Uterus (tissue), 4 donors: ENCODE data around the gene BRS3. TPM values are rescaled to one million over a fixed set of nuclear protein-coding genes. Genes with fewer than 3 reads are reported as not detected.

ENCODE experiments used
- DNase-seq, 2 donors: peaks; one replicate each; pipeline ENCODE4 v3.0.0-alpha.2; 2019 to 2020
- H3K27ac ChIP-seq, 2 donors: fragments of 200-600 bp; sonication (generic); 1 replicate in 1 of 2; 2 replicates in 1 of 2; pipeline ENCODE4 v1.5.1; 2016 to 2018
- H3K27me3 ChIP-seq, 2 donors: fragments of 200-600 bp; sonication (generic); one replicate each; pipeline ENCODE4 v1.5.1; 2018 to 2019; ENCODE audit warnings: control low read depth in 1 of 2
- H3K36me3 ChIP-seq, 2 donors: fragments of 200-600 bp; sonication (generic); one replicate each; pipeline ENCODE4 v1.5.1; 2019; ENCODE audit warnings: control low read depth in 1 of 2
- H3K4me1 ChIP-seq, 2 donors: fragments of 200-600 bp; sonication (generic); one replicate each; pipeline ENCODE4 v1.5.1; 2018 to 2019; ENCODE audit warnings: control low read depth in 1 of 2
- H3K4me3 ChIP-seq, 2 donors: fragments of 200-600 bp; sonication (generic); 1 replicate in 1 of 2; 2 replicates in 1 of 2; pipeline ENCODE4 v1.5.1; 2018 to 2019; ENCODE audit warnings: mild to moderate bottlenecking in 1 of 2
- H3K9me3 ChIP-seq, 2 donors: fragments of 200-600 bp; sonication (generic); one replicate each; pipeline ENCODE4 v1.5.1; 2019; ENCODE audit warnings: control low read depth in 1 of 2
- CTCF ChIP-seq, 4 experiments: fragments of 200-600 bp in 2 of 4; fragments of 450-650 bp in 2 of 4; sonication (generic) in 2 of 4; IDR thresholded peaks; one replicate each; pipeline ENCODE4 v1.5.1; 2016 to 2019; ENCODE audit warnings: antibody characterized with exemption in 4 of 4, mild to moderate bottlenecking in 2 of 4, moderate library complexity in 1 of 4
- POLR2A ChIP-seq, 2 donors: fragments of 450-650 bp; IDR thresholded peaks; one replicate each; pipeline ENCODE4 v1.6.1; 2016; ENCODE audit warnings: antibody characterized with exemption in 2 of 2, mild to moderate bottlenecking in 1 of 2, moderate library complexity in 1 of 2
- intact Hi-C: fragments of 100-400 bp; cut with DNase I; formaldehyde crosslinking; loops from one replicate; pipeline ENCODE4 v1.15.1; 2023; ENCODE audit warnings: low total_unique reads
- total RNA-seq, 4 donors: library from RNA; depleted of rRNA in 3 of 4; stranded (reverse); fragments of >200 nt in 3 of 4; gene quantifications; one replicate each; pipeline versions ENCODE4 v1.1.0 to v1.2.4, GENCODE V29; 2014 to 2023
- donor health status: DM: yes; HTN: yes; CAD: no.

The BRS3 gene
- total RNA-seq, 4 donors from 2014 or later: 0.28 to 1.0 TPM; not detected in 2

DNA sequence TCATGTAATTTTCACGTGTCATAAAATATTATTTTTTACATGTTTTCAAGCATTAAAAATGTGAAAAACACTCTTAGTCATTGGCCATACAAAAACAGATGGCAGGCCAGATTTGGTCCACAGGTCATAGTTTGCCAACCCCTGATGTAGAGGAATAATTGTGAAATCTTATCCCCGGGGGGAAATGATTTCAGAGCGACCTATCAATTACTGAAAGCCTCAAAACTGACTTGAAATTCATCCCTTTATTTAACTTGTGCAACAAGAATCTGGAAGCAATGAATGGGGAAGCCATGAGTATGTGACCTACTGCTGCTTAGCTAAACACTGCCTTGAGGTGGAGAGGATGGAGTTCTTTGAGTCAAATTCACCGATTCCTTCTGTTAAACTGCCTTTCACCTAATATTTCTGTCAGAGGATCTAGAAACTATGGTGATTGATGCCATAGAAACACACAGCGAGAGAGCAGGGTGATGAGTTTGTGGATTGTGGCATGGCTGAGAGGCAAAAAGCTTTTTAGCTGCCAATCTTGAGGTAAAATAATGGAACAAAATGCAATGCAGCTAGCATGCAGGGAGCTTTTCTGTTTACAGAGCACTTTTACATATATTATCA, 30.3 kb upstream of the BRS3 start:
- TF ChIP-seq POLR2A (IDR thresholded peaks at IDR 0.05): no peak
- TF ChIP-seq CTCF (IDR thresholded peaks at IDR 0.05): no peak
- Histone ChIP-seq H3K36me3 (no peaks in the 10 kb centered on the region), H3K27ac (no peak overlapping the region), H3K9me3 (no peaks in the 10 kb centered on the region), H3K4me3 (no peak overlapping the region), H3K4me1 (no peaks in the 10 kb centered on the region), H3K27me3 (no peaks in the 10 kb centered on the region)
- DNase-seq: no peak
- intact Hi-C loops: no loop called here

- Histone ChIP-seq H3K27me3 (no peaks in the 10 kb centered on the region), H3K36me3 (no peaks in the 10 kb centered on the region), H3K27ac (no peak overlapping the region), H3K4me3 (no peak overlapping the region), H3K4me1 (no peaks in the 10 kb centered on the region), H3K9me3 (no peaks in the 10 kb centered on the region)
- intact Hi-C loops: no loop called here
- DNase-seq: no peak
- no peak for TF ChIP-seq POLR2A (IDR thresholded peaks at IDR 0.05)
- no peak for TF ChIP-seq CTCF (IDR thresholded peaks at IDR 0.05)
Measured at GRCh38 chrX:136464589-136464988, 23.2 kb upstream of the BRS3 start.

DNA sequence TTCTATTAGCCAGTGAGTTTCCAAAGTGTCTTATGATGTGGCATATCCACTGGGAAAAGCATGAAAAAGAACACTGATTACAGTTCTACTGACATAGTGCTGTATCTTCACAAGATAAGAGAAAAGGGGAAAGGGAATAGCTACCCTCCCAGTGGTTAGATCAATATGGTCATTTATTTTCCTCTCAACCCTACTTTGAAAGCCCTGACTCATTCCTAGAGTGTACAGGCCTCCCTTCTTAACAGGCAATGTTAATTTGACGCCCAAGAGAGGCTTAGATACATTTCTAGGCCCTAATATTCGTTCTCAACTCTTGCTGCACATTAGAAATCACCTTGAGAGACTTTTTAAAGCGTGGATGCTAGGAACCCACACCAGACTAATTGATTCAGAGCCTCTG, 20.4 kb upstream of the BRS3 start:
- Histone ChIP-seq H3K27me3 (no peaks in the 10 kb centered on the region), H3K36me3 (no peaks in the 10 kb centered on the region), H3K4me3 (no peak overlapping the region), H3K27ac (no peak overlapping the region), H3K4me1 (no peaks in the 10 kb centered on the region), H3K9me3 (no peaks in the 10 kb centered on the region)
- TF ChIP-seq POLR2A (IDR thresholded peaks at IDR 0.05) (no peak), CTCF (IDR thresholded peaks at IDR 0.05) (no peak)
- DNase-seq: no peak
- intact Hi-C loops: no loop called here

DNA sequence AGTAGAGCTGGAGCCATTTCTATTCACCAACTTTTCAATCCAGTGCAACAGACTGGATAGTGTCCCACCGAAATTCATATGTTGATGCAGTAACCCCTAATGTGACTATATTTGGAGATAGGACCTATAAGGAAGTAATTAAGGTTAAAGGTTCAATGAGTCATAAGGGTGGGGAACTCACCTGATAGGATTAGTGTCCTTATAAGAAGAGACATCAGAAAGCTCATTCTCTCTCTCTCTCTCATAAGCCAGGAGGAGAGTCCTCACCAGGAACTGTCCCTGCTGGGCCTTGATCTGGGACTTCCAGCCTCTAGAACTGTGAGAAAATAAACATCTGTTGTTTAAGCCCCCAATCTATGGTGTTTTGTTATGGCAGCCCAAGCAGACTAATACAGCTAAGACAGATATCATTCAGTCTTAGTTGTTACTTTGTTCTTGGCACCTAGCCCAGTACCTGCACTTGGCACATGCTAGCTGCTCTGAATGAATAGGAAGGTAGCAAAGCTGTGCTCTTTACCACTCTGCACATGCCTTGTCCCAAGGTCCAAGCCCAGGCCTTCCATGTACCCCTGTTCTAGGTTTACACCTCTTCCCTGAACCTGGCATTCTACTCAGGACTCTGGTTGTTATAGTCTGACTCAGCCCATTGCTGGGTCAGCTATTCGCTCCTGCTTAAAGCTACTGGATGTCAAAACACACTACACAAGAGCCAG, 19.2 kb upstream of the BRS3 start:
- H3K27me3 ChIP-seq: no peaks in the 10 kb centered on the region
- no peak for DNase-seq
- no peaks in the 10 kb centered on the region for H3K9me3 ChIP-seq
- no peak overlapping the region for H3K4me3 ChIP-seq
- no peaks in the 10 kb centered on the region for H3K4me1 ChIP-seq
- no peak overlapping the region for H3K27ac ChIP-seq
- TF ChIP-seq POLR2A (IDR thresholded peaks at IDR 0.05): no peak
- no peak for TF ChIP-seq CTCF (IDR thresholded peaks at IDR 0.05)
- intact Hi-C loops: no loop called here
- no peaks in the 10 kb centered on the region for H3K36me3 ChIP-seq

DNA sequence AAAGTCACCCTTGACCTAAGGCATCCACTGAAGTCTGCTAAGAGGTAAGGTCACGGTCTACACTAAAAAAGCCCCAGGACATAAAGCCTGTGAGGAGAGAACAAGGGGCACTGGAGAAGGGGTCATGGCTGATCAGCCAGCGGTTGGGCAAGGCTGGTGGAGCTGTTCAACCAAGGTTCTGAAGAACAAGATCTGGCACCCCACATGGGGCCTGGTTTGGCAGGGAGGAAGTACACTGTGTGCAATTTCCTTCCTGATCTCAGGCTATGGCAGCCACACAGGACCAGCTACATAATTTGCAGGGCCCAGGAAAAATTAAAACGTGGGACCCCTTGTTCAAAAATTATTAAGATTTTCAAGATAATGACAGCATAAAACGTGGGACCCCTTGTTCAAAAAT, 14.1 kb upstream of the BRS3 start:
- intact Hi-C loops: no loop called here

More for the DNA sequence above, 14.1 kb upstream of the BRS3 start:
- DNase-seq: no peak
- Histone ChIP-seq H3K4me1 (no peaks in the 10 kb centered on the region), H3K27ac (no peak overlapping the region), H3K27me3 (no peaks in the 10 kb centered on the region), H3K4me3 (no peak overlapping the region), H3K9me3 (no peaks in the 10 kb centered on the region), H3K36me3 (no peaks in the 10 kb centered on the region)
- no peak for TF ChIP-seq POLR2A (IDR thresholded peaks at IDR 0.05)
- no peak for TF ChIP-seq CTCF (IDR thresholded peaks at IDR 0.05)
